Heart left ventricle (tissue), 11 donors: Measurements from ENCODE around the gene TMC7. TPM values are rescaled to one million over a fixed set of nuclear protein-coding genes. Genes with fewer than 3 reads are reported as not detected.

Experiments
- polyA plus RNA-seq, 2 donors: library from polyadenylated mRNA; stranded (reverse); fragments of 200-250 nt; gene quantifications; one replicate each; pipeline ENCODE4 v1.2.3, GENCODE V29; 2013
- total RNA-seq, 9 donors: library from RNA; depleted of rRNA in 2 of 9; stranded (reverse); fragments of >200 nt in 2 of 9; fragmentation: NEBNext Ultra II Directional in 3 of 9; extraction: Animal tissue kit (Norgen Biotek cat#: 25700) in 3 of 9; gene quantifications; one replicate each; pipeline versions ENCODE4 v1.1.0 to v1.2.4, GENCODE V29; 2016 to 2023
- donor health status: ischemic (EF 13 %, LVEDD 7.1; RV severe dilation, severe dysfunction).
- donor health status: healthy with polysubstance abuse.
- donor health status: DM: no; HTN: yes; CAD: no.
- donor health status: DM: no; HTN: no; CAD: no.
- donor health status: ischemic (EF 25% LVEDD 5.7; RV mildly dilated, moderate dysfunction).
- donor health status: healthy.
- donor health status: DM: yes; HTN: yes; CAD: no.
- donor health status: PGD.
- donor health status: nonischemic (EF 23%, LVEDD 6.1; RV moderate dilation, normal function).

The TMC7 gene
- total and polyA plus RNA-seq, 11 donors: 0.69 to 2.3 (median 0.96) TPM

Other genes starting within 250 kb of the TMC7 start
- gene RPS15A, start 193.6 kb upstream of the TMC7 start, total RNA-seq: 100 to 1,000 TPM; 391 to 919 (median 767) TPM
- gene RPS15A, start 193.6 kb upstream of the TMC7 start, polyA plus RNA-seq: 1,000 to 10,000 TPM; 1,532 to 3,186 TPM
- 10 to 100 TPM; 16.5 to 63.2 (median 22.9) TPM for gene ARL6IP1, start 182.4 kb upstream of the TMC7 start, total RNA-seq
- 10 to 100 TPM; 20.2 to 30.8 TPM for gene ARL6IP1, start 182.4 kb upstream of the TMC7 start, polyA plus RNA-seq
- 10 to 100 TPM; 35.9 to 78.0 (median 52.5) TPM for gene SMG1, start 57.5 kb upstream of the TMC7 start, total RNA-seq
- gene SMG1, start 57.5 kb upstream of the TMC7 start, polyA plus RNA-seq: 10 to 100 TPM; 15.9 to 25.5 TPM
- gene COQ7, start 83.7 kb downstream of the TMC7 start, total RNA-seq: 10 to 100 TPM; 24.9 to 45.1 (median 39.5) TPM
- 10 to 100 TPM; 23.9 to 26.1 TPM for gene COQ7, start 83.7 kb downstream of the TMC7 start, polyA plus RNA-seq
- 10 to 100 TPM; 11.0 to 43.2 (median 16.3) TPM for gene ITPRIPL2, start 130.0 kb downstream of the TMC7 start, total RNA-seq
- 1 to 10 TPM; 3.1 to 7.2 TPM for gene ITPRIPL2, start 130.0 kb downstream of the TMC7 start, polyA plus RNA-seq
- 1 to 10 TPM in 3 of 9 donors, under 1 TPM in 6; 0.23 to 5.2 (median 0.76) TPM for gene SYT17, start 184.3 kb downstream of the TMC7 start, total RNA-seq
- under 1 TPM; 0.38 to 0.53 TPM for gene SYT17, start 184.3 kb downstream of the TMC7 start, polyA plus RNA-seq